ENCODE results near the gene DNAJB6.

- TF ChIP-seq GATA2 (IDR thresholded peaks at IDR 0.05; ENCODE audit: low read depth, low read length) (no peak), GATA3 (IDR thresholded peaks at IDR 0.05; ENCODE audit: low read depth, low read length) (no peak)
Measured at GRCh38 chr7:157372300-157373232, 35.8 kb downstream of the DNAJB6 start.
